Glomerular visceral epithelial cell (primary cell): Measurements from ENCODE around the gene ZFR2.
A peak's percentile ranks its signal among the peaks of the same experiment; 100 is the strongest.

Experiments
- DNase-seq: peaks from one replicate; pipeline ENCODE4 v3.0.0-alpha.2; 2016; ENCODE audit errors: extremely low spot score

The ZFR2 gene

DNA sequence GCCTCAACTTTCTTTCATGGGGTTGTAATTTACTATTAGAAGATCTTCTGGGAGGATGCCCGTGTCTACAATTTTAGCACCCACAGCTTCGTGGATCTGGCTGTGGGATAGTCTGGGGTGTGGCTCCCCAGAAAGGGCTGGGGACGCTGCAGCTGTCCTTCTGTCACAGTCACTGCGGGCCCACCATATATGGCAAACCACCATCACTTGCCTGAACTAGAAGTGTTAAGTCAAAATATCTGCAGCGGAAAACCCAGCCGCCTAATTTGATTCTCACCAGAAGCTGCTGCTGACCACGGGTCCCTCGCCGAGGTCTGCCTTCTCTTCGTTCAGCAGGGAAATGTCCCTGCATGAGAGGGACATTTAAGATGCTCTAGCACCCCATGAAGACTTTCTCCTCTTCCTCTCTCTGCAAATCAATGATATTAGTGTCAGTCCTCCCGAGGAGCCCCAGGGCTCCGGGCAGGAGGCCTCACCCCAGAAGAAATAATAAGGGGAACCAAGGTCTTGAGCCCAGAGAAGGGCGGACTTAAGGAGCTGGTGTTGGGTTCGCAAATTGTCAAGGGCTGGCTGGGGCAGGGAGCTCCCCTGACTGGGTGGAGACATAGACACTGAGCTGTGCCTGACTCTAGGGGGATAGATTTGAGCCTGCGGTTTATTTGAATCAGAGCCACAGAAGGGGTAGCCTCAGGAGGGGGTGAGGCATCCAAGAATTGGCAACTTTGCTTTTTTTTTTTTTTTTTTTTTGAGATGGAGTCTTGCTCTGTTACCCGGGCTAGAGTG is 79.7 kb downstream of the ZFR2 start:
- DNase-seq, result no peak

DNA sequence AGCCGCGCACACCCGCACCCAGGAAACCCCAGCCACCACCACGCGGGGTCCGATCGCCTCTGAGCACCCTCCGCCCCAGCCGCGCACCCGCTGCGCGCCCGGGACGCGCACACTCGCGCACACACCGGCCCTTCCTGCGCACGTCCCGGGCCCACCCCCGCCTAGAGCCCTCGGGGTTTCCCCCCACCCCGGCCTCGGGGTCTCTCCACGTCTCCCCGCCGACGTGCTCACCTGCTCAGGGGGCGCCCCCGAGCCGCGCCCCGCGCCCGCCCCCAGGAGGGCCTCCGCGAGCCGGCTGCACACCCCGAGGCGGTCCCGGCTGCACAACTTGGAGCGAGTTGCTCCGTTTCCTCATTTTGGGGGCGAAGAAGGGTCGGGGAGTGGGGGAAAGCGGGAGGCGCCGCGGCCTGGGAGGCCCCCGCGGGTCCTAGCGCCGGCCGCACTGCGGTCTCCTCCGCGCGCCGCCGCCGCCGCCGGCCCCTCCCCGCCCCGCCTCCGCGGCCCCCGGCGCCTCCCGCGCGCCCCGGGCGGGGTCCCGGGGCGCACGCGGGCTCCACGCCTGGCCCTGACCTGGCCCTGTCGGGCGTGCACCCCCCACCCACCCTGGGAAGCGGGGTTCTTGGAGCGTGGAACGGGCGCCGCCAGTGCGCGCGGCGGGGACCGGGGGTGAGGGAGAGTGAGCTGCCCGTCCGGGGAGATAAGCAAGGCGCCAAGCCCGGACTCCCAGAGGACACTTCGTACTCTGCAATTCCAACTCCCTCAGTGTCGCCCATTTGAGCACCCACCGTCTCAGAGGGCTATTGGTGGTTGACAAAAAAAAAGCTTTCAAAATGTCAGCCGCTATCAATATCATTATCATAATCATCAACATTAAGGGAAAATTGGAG is 82.7 kb downstream of the ZFR2 start, which contains the start of gene MATK:
Gene MATK (minus strand): TSS at position 444 of the 887 bp plus-strand sequence. CDS start 1,246 bp downstream, outside the sequence.
- DNase-seq, result no peak

GRCh38 chr19:3785451-3785937 is 83.3 kb downstream of the ZFR2 start:
- no peak for DNase-seq

- peak; percentile 27 for DNase-seq
Measured at GRCh38 chr19:3784607-3785450, 84.0 kb downstream of the ZFR2 start.

- DNase-seq, result no peak
Measured at GRCh38 chr19:3783660-3784584, 84.9 kb downstream of the ZFR2 start.

GRCh38 chr19:3782903-3783302 is 85.9 kb downstream of the ZFR2 start:
- no peak for DNase-seq

DNA sequence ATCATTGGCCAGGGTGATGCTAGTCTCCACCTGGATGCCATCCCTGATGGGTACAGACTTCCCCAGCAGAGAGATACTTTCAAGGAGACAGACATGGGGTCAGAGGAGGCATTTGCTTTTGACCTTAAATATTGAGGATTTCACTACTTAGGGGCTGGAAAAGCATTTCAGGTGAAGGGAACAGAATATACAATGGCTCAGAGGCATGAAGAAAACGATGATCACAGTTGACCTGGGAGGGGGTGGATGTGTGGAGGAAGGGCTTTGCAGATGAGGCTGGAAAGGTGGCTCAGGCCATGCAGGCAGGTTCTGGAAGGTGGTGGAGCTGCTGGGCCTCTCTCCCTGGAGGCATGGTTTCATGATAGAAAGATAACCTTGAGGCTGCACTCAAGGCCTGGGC is 86.5 kb downstream of the ZFR2 start:
- DNase-seq, result no peak

DNA sequence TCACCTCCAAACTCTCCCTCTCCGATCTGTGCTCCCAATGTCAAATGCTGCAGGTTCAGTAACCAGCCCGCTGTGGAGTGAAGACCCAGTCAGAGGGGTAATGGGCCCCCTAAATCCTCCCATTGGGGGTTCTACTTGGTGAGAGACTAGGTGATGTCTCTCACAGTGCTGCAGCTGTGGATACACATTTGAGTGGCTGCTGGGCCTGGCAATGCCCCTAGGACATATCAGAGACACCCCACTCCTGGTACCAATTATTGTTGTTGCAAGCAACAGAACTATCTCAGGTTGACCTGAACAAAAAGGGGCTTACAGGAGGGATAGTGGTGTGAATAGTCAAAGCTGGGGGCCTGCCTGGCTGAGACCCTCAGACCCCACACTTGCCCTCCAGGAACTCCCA is 87.2 kb downstream of the ZFR2 start:
- no peak for DNase-seq

- no peak for DNase-seq
Measured at GRCh38 chr19:3780786-3781304, 88.0 kb downstream of the ZFR2 start.

GRCh38 chr19:3778899-3779723 is 89.7 kb downstream of the ZFR2 start:
- no peak for DNase-seq

GRCh38 chr19:3778104-3778867 is 90.6 kb downstream of the ZFR2 start:
- DNase-seq, result no peak

DNA sequence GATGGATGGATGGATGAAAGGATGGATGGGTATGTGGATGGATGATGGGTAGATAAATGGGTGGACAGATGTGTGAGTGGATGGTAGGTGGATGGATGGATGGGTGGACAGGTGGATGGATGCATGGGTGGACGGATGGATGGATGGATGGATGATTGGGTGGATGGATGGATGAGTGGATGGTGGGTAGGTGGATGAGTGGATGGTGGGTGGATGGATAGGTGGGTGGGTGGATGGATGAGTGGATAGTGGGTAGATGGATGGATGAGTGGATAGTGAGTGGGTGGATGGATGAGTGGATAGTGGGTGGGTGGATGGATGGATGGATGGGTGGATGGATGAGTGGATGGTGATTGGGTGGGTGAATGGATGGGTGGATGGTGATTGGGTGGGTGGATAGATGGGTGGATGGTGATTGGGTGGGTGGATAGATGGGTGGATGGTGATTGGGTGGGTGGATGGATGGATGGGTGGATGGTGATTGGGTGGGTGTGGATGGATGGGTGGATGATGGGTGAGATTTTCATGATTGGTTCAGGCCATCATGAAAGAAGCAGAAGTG is 92.3 kb downstream of the ZFR2 start:
- DNase-seq, result no peak

GRCh38 chr19:3775831-3776230 is 93.0 kb downstream of the ZFR2 start:
- no peak for DNase-seq

DNA sequence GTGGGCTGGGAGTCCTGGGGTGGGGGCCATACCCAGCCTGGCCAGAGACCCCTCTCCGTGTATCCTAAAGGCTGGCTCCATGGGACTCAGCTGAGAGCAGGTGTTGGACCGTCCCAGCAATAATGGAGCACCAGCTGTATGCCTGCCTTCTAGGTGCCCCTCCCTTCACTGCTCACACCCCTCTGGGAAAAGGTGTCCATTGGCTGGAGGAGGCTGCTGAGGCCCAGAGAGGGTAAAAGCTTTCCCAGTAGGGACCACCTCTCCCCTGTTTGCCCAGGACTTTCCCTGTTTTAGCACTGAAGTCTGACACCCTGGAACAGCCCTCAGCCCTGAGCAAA is 93.5 kb downstream of the ZFR2 start:
- no peak for DNase-seq

GRCh38 chr19:3774621-3775373 is 94.0 kb downstream of the ZFR2 start:
- no peak for DNase-seq

- DNase-seq, result no peak
Measured at GRCh38 chr19:3773814-3774515, 94.9 kb downstream of the ZFR2 start.

- DNase-seq, result no peak
Measured at GRCh38 chr19:3771906-3772455, 96.9 kb downstream of the ZFR2 start, which contains the start of gene RAX2. Gene RAX2 (minus strand): TSS chr19:3772228. CDS start chr19:3771742, 486 bp downstream.
